Mucosa of stomach (tissue), 1 donor: ENCODE measurements around the gene CACNG7.

ENCODE experiments used
- H3K27me3 ChIP-seq: one replicate; pipeline ENCODE4 v1.7.0; 2013; ENCODE audit warnings: mild to moderate bottlenecking, low read length; ENCODE audit not compliant: control insufficient read depth, insufficient read depth
- H3K36me3 ChIP-seq: one replicate; pipeline ENCODE4 v1.7.0; 2013; ENCODE audit warnings: low read length; ENCODE audit not compliant: control insufficient read depth, insufficient read depth
- H3K4me1 ChIP-seq: one replicate; pipeline ENCODE4 v1.7.0; 2013; ENCODE audit warnings: mild to moderate bottlenecking, low read length; ENCODE audit not compliant: control insufficient read depth, insufficient read depth
- H3K4me3 ChIP-seq: one replicate; pipeline ENCODE4 v1.7.0; 2013; ENCODE audit warnings: low read length
- H3K9ac ChIP-seq: one replicate; pipeline ENCODE4 v1.7.0; 2013; ENCODE audit warnings: mild to moderate bottlenecking, low read length, moderate library complexity
- H3K9me3 ChIP-seq: one replicate; pipeline ENCODE4 v1.7.0; 2013; ENCODE audit warnings: mild to moderate bottlenecking, low read length, moderate library complexity; ENCODE audit not compliant: control insufficient read depth
- donor health status: Pancreatic carcinoma.

The CACNG7 gene

DNA sequence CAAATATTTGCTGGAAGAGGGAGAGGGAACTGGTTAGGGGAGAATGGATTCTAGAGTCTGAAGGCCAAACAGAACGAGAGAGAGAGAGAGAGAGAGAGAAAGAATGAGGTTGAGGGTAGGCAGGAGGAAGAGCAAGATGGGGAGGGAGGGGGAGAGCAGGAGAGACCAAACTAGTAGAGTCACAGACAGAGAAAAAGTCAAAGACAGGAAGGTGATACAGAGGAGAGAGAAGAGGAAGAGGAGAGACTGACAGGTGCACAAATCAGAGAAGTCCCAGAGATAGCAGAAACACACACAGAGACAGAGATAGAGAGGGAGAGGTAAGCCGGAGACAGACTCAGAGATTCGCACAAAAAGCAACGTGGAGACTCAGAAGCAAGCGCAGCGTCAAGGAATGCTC lies 76.8 kb downstream of the CACNG7 start:
- Histone ChIP-seq H3K4me3 (no peak overlapping the region), H3K36me3 (no peaks in the 10 kb centered on the region), H3K27me3 (peaks cover 28% of the 10 kb centered on the region), H3K4me1 (peaks cover 9% of the 10 kb centered on the region), H3K9ac (no peak overlapping the region), H3K9me3 (no peaks in the 10 kb centered on the region)

DNA sequence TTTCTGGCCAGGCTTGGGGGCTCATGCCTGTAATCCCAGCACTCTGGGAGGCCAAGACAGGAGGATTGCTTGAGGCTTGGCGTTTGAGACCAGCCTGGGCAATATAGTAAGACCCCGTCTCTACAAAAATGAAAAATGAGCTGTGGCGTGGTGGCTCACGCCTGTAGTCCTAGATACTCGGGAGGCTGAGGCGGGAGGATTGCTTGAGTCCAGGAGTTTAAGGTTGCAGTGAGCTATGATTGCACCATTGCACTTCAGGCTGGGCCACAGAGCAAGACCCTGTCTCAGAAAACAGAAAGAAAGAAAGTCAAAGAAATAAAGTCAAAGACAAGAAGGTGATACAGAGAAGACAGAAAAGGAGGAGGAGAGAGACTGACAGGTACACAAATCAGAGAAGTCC lies 79.9 kb downstream of the CACNG7 start:
- Histone ChIP-seq H3K9me3 (no peaks in the 10 kb centered on the region), H3K4me3 (no peak overlapping the region), H3K27me3 (peaks cover 33% of the 10 kb centered on the region), H3K4me1 (peaks cover 3% of the 10 kb centered on the region), H3K36me3 (no peaks in the 10 kb centered on the region), H3K9ac (no peak overlapping the region)

DNA sequence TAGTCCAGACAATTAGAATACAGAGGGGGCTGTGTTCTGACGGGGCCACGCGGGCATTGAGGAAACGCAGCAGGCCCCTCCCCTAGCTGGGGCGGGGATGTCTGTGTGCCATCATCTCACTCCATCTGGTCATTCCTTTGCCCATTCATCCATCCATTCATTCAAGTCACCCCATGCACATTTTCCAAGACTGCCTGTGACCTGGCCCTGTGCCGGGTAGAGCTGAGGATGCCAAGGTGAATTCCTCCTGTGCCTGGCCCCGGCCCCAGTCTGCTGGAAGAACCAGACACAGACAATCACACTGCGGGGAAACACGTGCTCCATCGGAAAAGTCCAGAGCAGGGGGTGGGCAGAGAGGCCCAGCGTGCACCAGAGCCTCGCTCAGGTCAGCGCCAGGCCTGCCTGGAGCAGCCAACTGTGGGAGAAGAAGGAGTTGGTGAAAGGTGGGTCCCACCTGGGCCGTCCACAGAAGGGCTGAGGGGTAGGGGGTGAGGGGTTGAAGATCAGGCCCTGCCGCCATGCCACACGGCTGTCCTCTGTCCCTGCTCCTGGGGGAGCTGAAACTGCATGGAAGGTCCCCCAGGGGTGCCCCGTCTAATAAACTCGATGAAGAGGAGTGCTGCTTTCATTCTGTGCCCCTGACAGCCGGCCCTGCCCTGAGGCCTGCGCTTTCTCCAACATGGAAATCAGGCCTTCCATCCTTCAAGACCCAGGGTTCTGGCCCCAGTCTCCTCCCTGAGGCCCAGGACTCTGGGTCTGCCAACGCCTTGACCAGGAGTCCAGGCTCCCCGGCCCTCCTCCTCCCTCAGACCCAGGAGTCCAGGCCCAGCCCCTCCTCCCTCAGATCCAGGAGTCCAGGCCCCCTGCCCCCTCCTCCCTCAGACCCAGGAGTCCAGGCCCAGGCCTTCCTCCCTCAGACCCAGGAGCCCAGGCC lies 80.8 kb downstream of the CACNG7 start:
- no peaks in the 10 kb centered on the region for H3K36me3 ChIP-seq
- no peak overlapping the region for H3K9ac ChIP-seq
- H3K27me3 ChIP-seq, result peaks cover 40% of the 10 kb centered on the region
- H3K9me3 ChIP-seq, result no peaks in the 10 kb centered on the region
- H3K4me1 ChIP-seq, result peaks cover 3% of the 10 kb centered on the region
- H3K4me3 ChIP-seq, result no peak overlapping the region

DNA sequence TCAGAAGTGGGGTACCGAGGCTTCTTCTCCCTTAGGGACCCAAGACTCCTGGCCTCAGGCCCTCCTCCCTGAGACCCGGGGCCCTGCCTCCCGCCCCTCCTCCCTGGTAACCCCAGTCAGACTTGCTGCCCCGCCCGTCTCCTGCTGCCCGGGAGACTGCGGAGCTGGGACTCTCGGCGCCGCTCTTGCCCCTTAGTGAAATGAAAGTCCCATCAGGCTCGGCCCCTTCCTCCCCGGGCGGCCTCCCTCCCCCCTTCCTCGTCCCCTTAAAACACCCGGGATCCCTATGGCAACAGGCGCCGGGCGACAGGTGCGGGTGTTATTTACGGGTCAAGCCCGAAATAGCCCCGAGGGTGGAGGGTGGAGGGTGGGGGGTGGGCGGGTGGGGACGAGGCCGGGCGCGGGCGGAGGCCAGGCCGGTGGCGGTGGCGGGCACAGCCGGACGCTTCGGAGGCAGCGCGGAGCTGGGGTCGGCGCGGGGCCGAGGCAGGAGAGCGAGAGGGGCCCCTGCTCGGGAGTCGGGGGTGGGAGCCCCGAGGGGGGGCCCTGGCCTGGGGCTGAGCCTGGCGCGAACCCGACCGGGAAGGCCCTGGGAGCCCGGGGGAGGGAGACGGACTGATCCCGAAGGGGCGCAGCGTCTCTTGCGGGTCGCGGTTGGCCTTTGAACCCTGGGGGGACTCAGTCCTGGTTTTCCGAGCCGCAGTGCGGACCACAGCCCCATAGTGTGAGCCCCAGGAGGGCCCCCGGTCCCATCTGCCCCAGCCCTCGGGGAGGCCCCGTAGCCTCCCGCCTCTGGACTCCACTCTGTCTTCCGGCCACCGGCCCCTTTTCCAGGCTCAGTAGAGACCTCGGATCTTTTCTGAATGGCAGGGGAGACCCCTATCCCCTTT lies 82.4 kb downstream of the CACNG7 start, which contains the start of gene CACNG6:
CACNG6 (plus strand) TSS at position 414 of the 890 bp plus-strand sequence. CDS start 1,241 bp downstream, outside the sequence.
- Histone ChIP-seq H3K27me3 (peaks cover 40% of the 10 kb centered on the region), H3K9ac (no peak within 1 kb of the TSS)

DNA sequence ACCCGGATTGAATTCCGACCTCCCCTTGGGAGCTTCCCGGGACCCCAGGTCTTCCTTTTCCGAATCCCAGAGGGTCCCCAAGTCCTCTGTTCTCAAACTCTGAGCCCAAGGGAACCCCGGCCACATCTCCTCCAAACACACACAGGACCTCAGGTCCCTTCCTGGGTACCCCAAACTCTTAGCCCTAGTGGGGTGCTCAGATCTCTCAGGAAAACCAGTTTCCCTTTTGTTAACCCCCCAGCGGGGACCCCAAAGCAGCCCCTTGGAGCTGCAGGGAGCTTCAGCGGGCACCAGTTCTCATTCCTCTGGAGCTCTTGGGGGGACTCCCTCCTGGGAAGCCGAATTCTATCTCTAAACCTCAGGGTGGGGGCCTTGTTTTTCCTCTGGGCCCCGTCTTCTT lies 83.1 kb downstream of the CACNG7 start:
- Histone ChIP-seq H3K9ac (no peak overlapping the region), H3K4me3 (no peak overlapping the region), H3K9me3 (no peaks in the 10 kb centered on the region), H3K27me3 (peaks cover 40% of the 10 kb centered on the region), H3K4me1 (peaks cover 3% of the 10 kb centered on the region), H3K36me3 (no peaks in the 10 kb centered on the region)

More for the DNA sequence above, 82.4 kb downstream of the CACNG7 start, which contains the start of gene CACNG6:
- H3K9me3 ChIP-seq, result no peaks in the 10 kb centered on the region
- peaks cover 3% of the 10 kb centered on the region for H3K4me1 ChIP-seq
- H3K4me3 ChIP-seq, result no peak within 1 kb of the TSS
- H3K36me3 ChIP-seq, result no peaks in the 10 kb centered on the region

DNA sequence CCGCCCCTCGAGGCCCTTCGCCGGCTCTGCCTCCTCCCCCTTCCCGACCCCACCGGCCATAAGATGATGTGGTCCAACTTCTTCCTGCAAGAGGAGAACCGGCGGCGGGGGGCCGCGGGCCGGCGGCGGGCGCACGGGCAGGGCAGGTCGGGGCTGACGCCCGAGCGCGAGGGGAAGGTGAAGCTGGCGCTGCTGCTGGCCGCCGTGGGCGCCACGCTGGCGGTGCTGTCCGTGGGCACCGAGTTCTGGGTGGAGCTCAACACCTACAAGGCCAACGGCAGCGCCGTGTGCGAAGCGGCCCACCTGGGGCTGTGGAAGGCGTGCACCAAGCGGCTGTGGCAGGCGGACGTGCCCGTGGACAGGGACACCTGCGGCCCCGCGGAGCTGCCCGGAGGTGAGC lies 83.7 kb downstream of the CACNG7 start:
- H3K27me3 ChIP-seq, result peaks cover 41% of the 10 kb centered on the region

DNA sequence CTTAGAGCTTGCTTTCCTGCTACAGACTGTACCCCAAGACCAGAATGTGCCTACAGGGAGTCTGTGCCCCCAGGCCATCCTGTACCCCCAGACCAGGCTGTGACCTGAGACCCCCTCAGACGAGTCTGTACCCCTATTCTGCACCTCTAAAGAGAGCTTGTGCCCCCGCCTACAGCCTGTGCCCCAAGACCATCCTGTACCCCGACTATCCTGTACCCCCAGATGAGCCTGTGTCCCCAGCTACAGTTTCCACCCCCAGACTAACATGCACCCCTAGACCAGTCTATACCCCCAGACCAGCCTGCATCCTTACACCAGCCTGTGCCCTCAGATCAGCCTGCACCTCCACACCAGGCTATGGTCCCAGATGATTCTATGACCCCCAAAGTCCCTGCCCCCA lies 84.4 kb downstream of the CACNG7 start:
- Histone ChIP-seq H3K9ac (no peak overlapping the region), H3K4me1 (peaks cover 3% of the 10 kb centered on the region), H3K9me3 (no peaks in the 10 kb centered on the region), H3K36me3 (no peaks in the 10 kb centered on the region), H3K27me3 (peaks cover 44% of the 10 kb centered on the region), H3K4me3 (no peak overlapping the region)

More for the DNA sequence above, 83.7 kb downstream of the CACNG7 start:
- Histone ChIP-seq H3K4me3 (no peak overlapping the region), H3K4me1 (peaks cover 3% of the 10 kb centered on the region), H3K9me3 (no peaks in the 10 kb centered on the region), H3K9ac (no peak overlapping the region), H3K36me3 (no peaks in the 10 kb centered on the region)
